Measurements from ENCODE around the gene RASSF9. TPM values are rescaled to one million over a fixed set of nuclear protein-coding genes. Genes with fewer than 3 reads are reported as not detected.

RASSF9 gene
- total and polyA plus RNA-seq, 10 of the 15 experiments (the other 5 are each of a cell fraction or from before 2014, with no cell fraction given): under 0.01 to 0.10 TPM; not detected in 8

DNA sequence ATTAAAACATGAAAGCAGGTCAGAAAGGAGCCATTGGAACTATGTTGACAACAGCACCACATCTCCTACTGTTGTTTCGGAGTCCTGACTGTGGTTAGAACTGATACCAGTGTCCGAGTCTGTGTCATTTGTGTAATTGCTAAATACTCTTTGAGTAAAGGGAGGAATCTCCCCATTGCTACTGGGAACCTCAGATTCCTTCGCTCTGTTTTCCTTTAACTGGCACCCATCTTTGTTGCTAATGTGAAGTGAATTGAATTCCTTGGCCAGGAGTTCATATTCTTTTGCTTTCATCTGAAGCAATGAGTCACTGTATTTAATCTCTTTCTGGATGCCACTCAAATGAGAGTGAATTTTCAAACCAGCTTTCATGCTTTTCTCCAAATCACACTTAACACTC is 31.5 kb downstream of the RASSF9 start:
- SMC1A ChIA-PET (ENCODE audit: uncharacterized antibody, unreplicated experiment): interaction anchor here (1.0 to 1.2 kb wide), 3 partner anchors 30 to 283 kb away, joined by 3 to 5 read pairs (median 4); no protein-coding TSS in a partner anchor
- no peaks in the 10 kb centered on the region for H3K27me3 ChIP-seq (replicated peaks in 1 of 2; ENCODE audit: control insufficient read depth in 2 of 2, insufficient read depth in 2 of 2, low read length in 1 of 2)
- no peak overlapping the region for H3K27ac ChIP-seq (ENCODE audit: control insufficient read depth, insufficient read depth)
- in situ Hi-C loops (cut with MboI): no loop called here
- no peak overlapping the region for H3K9ac ChIP-seq (ENCODE audit: control insufficient read depth, insufficient read depth, low read length)
- DNase-seq (ENCODE audit: low read depth, low spot score): no peak
- no peaks in the 10 kb centered on the region for H3K9me3 ChIP-seq (replicated peaks; ENCODE audit: control insufficient read depth, insufficient read depth, low read length)
- no peak overlapping the region for H2AFZ ChIP-seq (ENCODE audit: control insufficient read depth, low read depth, low read length)
- intact Hi-C loops (cut with micrococcal nuclease; ENCODE audit: unreplicated experiment): no loop called here
- no peak overlapping the region for H3K4me3 ChIP-seq
- RAD21 ChIA-PET (ENCODE audit: unreplicated experiment): interaction anchor here (1.1 kb wide), 1 partner anchor 63 kb away, joined by 3 read pairs; no protein-coding TSS in a partner anchor
- peak; percentile 48; the same call in 1 of the 2 replicates for TF ChIP-seq RUNX3 (IDR thresholded peaks at IDR 0.05; ENCODE audit: low read length)
- no peak for TF ChIP-seq EED (IDR thresholded peaks at IDR 0.05; ENCODE audit: low read depth)
- POLR2A ChIA-PET: no interaction called here
- BruUV-seq (replicated peaks): no TSS peak
- no peak overlapping the region for H3K4me2 ChIP-seq (ENCODE audit: control insufficient read depth, insufficient read depth)
- no peak for FAIRE-seq
- peak; percentile 52 for ATAC-seq
- H4K20me1 ChIP-seq (ENCODE audit: control insufficient read depth, insufficient read depth): no peaks in the 10 kb centered on the region
- 46% methylated on average over 3 of the region's 3 CpGs for WGBS (ENCODE audit: insufficient coverage, insufficient replicate concordance, low lambda C conversion rate, missing lambda C conversion rate)
- no peaks in the 10 kb centered on the region for H3K4me1 ChIP-seq (ENCODE audit: control insufficient read depth, insufficient read depth, low read length)
- H3K36me3 ChIP-seq (ENCODE audit: control insufficient read depth in 2 of 2, insufficient read depth in 2 of 2, low read length in 1 of 2): no peaks in the 10 kb centered on the region
- CTCF ChIA-PET: no interaction called here
- H3K79me2 ChIP-seq (ENCODE audit: control insufficient read depth, insufficient read depth, low read length): no peaks in the 10 kb centered on the region

DNA sequence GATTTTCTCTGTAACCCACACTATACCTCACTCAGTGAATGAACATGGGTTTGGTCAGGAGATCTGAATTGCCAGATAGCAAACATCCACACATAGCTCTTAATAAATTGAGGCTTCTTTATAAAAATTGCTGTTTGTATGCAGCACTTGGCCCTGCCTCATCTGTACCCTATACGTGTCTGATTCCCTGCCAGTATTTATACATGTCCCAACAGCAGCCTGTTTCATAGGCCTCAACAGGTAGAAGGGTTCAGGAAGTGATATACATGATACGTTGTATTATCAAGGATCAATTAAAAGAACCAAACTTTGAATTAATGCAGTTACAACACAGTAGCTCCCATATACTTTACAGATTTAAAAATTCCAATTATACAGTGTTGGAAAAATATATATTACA is 32.3 kb downstream of the RASSF9 start:
- Histone ChIP-seq H2AFZ (ENCODE audit: control insufficient read depth, low read depth, low read length) (no peak overlapping the region), H3K27me3 (replicated peaks in 1 of 2; ENCODE audit: control insufficient read depth in 2 of 2, insufficient read depth in 2 of 2, low read length in 1 of 2) (no peaks in the 10 kb centered on the region), H3K4me2 (ENCODE audit: control insufficient read depth, insufficient read depth) (no peak overlapping the region), H3K79me2 (ENCODE audit: control insufficient read depth, insufficient read depth, low read length) (no peaks in the 10 kb centered on the region), H3K9ac (ENCODE audit: control insufficient read depth, insufficient read depth, low read length) (no peak overlapping the region), H3K36me3 (ENCODE audit: control insufficient read depth in 2 of 2, insufficient read depth in 2 of 2, low read length in 1 of 2) (no peaks in the 10 kb centered on the region), H4K20me1 (ENCODE audit: control insufficient read depth, insufficient read depth) (no peaks in the 10 kb centered on the region), H3K4me3 (no peak overlapping the region), H3K27ac (ENCODE audit: control insufficient read depth, insufficient read depth) (no peak overlapping the region), H3K9me3 (replicated peaks; ENCODE audit: control insufficient read depth, insufficient read depth, low read length) (no peaks in the 10 kb centered on the region), H3K4me1 (ENCODE audit: control insufficient read depth, insufficient read depth, low read length) (no peaks in the 10 kb centered on the region)
- ATAC-seq (no peak; the same call in 2 of the 3 replicates), FAIRE-seq (no peak), DNase-seq (ENCODE audit: low read depth, low spot score) (no peak)
- ChIA-PET CTCF (no interaction called here), RAD21 (ENCODE audit: unreplicated experiment) (interaction anchor here (1.1 kb wide), 1 partner anchor 63 kb away, joined by 3 read pairs; no protein-coding TSS in a partner anchor), POLR2A (no interaction called here), SMC1A (ENCODE audit: uncharacterized antibody, unreplicated experiment) (no interaction called here)
- intact Hi-C loops (cut with micrococcal nuclease; ENCODE audit: unreplicated experiment) (no loop called here), in situ Hi-C loops (cut with MboI) (no loop called here)
- BruUV-seq (replicated peaks): no TSS peak
- 21% methylated on average over 2 of the region's 2 CpGs for WGBS (ENCODE audit: insufficient coverage, insufficient replicate concordance, low lambda C conversion rate, missing lambda C conversion rate)
- no peak for TF ChIP-seq CREB1 (IDR thresholded peaks at IDR 0.05; ENCODE audit: low read depth)
- TF ChIP-seq, protein P1, sequence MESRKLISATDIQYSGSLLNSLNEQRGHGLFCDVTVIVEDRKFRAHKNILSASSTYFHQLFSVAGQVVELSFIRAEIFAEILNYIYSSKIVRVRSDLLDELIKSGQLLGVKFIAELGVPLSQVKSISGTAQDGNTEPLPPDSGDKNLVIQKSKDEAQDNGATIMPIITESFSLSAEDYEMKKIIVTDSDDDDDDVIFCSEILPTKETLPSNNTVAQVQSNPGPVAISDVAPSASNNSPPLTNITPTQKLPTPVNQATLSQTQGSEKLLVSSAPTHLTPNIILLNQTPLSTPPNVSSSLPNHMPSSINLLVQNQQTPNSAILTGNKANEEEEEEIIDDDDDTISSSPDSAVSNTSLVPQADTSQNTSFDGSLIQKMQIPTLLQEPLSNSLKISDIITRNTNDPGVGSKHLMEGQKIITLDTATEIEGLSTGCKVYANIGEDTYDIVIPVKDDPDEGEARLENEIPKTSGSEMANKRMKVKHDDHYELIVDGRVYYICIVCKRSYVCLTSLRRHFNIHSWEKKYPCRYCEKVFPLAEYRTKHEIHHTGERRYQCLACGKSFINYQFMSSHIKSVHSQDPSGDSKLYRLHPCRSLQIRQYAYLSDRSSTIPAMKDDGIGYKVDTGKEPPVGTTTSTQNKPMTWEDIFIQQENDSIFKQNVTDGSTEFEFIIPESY (IDR thresholded peaks at IDR 0.05): no peak
- TF ChIP-seq, protein P2, sequence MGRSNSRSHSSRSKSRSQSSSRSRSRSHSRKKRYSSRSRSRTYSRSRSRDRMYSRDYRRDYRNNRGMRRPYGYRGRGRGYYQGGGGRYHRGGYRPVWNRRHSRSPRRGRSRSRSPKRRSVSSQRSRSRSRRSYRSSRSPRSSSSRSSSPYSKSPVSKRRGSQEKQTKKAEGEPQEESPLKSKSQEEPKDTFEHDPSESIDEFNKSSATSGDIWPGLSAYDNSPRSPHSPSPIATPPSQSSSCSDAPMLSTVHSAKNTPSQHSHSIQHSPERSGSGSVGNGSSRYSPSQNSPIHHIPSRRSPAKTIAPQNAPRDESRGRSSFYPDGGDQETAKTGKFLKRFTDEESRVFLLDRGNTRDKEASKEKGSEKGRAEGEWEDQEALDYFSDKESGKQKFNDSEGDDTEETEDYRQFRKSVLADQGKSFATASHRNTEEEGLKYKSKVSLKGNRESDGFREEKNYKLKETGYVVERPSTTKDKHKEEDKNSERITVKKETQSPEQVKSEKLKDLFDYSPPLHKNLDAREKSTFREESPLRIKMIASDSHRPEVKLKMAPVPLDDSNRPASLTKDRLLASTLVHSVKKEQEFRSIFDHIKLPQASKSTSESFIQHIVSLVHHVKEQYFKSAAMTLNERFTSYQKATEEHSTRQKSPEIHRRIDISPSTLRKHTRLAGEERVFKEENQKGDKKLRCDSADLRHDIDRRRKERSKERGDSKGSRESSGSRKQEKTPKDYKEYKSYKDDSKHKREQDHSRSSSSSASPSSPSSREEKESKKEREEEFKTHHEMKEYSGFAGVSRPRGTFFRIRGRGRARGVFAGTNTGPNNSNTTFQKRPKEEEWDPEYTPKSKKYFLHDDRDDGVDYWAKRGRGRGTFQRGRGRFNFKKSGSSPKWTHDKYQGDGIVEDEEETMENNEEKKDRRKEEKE (IDR thresholded peaks at IDR 0.05): no peak
